ENCODE results near the gene PPA1.

GRCh38 chr10:70191972-70192305 is 41.3 kb downstream of the PPA1 start:
- TF ChIP-seq, protein P1, sequence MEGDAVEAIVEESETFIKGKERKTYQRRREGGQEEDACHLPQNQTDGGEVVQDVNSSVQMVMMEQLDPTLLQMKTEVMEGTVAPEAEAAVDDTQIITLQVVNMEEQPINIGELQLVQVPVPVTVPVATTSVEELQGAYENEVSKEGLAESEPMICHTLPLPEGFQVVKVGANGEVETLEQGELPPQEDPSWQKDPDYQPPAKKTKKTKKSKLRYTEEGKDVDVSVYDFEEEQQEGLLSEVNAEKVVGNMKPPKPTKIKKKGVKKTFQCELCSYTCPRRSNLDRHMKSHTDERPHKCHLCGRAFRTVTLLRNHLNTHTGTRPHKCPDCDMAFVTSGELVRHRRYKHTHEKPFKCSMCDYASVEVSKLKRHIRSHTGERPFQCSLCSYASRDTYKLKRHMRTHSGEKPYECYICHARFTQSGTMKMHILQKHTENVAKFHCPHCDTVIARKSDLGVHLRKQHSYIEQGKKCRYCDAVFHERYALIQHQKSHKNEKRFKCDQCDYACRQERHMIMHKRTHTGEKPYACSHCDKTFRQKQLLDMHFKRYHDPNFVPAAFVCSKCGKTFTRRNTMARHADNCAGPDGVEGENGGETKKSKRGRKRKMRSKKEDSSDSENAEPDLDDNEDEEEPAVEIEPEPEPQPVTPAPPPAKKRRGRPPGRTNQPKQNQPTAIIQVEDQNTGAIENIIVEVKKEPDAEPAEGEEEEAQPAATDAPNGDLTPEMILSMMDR (IDR thresholded peaks at IDR 0.05), result no peak
- no peak for TF ChIP-seq POLR2A (IDR thresholded peaks at IDR 0.05)
